Stimulated activated CD8-positive, alpha-beta memory T cell treated with anti-CD3 and anti-CD28 coated beads, Interleukin-4, amount 100 ng/mL, for 4 hours (primary cell): ENCODE measurements around the gene DDA1.
"Not testable (repeated sequence)": the region's sequence is repeated elsewhere in the genome, so short reads cannot be mapped to it uniquely, and the experiment has no call there.

Experiments used
- DNase-seq, 2 donors: peaks; one replicate each; pipeline ENCODE4 v3.0.0-alpha.2; 2020; ENCODE audit warnings: low read depth in 2 of 2, low spot score in 1 of 2

DDA1 gene

DNA sequence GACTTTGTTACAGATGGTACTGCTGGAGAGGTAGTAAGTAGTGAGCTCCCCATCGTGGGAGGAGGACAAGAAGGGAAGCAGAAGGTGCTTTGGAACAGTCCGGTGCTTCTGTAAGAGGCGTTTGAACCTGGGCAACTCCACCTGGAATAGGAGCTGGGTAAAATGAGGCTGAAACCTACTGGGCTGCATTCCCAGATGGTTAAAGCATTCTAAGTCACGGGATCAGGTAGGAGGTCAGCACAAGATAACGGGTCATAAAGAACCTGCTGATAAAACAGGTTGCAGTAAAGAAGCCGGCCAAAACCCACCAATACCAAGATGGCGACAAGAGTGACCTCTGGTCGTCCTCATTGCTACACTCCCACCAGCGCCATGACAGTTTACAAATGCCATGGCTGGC lies 22.6 kb upstream of the DDA1 start:
- no peak for DNase-seq

DNA sequence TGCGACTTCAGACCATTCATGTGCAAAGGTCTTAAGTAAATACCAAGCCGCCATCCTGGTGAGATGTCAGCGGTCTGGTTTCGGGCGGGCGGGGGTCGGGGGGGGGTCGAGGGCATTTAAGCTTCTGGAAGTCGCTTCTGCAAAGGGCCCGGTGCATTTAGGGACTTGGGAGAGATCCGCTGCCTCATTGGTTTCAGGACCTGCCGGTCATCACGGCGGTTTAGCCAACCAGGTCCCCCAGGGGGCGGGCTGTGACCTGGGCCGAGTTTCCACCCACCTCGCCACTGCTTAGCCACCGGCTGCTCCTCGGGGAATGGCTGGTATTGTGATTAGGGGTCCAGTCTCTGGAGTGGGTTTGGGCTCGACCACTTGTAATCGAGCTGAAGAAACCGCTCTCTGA lies 19.9 kb upstream of the DDA1 start:
- DNase-seq = no peak

DNA sequence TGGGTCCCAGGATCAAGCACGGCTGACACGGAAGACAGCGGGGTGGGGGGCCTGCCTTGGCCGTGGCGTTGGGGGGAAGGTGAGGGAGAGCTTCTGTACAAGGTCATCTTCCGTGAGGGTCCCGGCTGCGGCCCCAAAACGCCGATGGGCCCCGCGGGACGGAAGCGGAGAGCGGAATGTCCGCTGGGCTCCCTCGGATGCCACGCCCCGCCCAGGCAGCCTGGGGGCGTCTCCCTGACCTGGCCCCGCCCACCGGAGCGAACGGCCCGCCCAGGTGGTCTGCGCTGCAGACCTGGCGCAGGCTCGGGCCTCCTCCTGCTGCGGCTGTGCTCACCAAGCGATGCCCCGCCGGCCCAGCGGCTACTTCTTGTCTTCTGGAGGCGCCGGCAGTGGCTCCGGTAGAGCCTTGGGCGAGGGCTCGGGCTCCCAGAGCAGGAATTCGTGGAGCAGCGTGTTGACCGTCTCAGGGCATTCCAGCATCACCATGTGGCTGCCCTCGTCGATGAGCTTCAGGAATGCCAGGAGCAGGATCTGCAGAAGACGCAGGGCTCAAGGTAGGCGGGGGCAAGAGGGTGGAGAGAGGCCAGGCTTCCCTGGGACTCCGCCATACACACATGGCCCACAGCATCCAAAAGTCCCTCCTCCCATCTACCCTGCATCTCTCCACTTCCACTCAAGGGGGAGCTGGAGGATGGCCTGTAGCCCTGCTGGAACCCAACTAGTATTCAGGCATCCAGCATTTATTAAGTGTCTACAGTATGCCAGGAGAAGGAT lies 16.9 kb upstream of the DDA1 start:
- DNase-seq = peak in 1 of 2 donors; percentile 41

DNA sequence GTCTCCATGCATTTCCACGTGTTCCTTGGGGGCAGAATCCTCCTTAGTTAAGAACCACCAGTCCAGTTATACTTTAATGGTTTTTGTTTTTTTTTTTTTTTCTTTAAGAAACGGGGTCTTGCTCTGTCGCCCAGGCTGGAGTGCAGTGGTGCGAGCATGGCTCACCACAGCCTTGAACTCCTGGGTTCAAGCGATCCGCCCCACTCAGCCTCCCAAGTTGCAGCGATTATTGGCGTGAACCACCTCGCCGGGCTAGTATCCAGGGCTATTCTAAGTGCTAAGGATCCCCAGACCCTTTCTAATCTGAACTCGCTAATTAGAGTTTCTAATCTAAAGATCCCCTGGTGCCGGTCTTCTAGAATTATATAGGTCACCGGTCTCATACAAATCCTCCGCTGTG lies 15.8 kb upstream of the DDA1 start:
- DNase-seq = no peak

DNA sequence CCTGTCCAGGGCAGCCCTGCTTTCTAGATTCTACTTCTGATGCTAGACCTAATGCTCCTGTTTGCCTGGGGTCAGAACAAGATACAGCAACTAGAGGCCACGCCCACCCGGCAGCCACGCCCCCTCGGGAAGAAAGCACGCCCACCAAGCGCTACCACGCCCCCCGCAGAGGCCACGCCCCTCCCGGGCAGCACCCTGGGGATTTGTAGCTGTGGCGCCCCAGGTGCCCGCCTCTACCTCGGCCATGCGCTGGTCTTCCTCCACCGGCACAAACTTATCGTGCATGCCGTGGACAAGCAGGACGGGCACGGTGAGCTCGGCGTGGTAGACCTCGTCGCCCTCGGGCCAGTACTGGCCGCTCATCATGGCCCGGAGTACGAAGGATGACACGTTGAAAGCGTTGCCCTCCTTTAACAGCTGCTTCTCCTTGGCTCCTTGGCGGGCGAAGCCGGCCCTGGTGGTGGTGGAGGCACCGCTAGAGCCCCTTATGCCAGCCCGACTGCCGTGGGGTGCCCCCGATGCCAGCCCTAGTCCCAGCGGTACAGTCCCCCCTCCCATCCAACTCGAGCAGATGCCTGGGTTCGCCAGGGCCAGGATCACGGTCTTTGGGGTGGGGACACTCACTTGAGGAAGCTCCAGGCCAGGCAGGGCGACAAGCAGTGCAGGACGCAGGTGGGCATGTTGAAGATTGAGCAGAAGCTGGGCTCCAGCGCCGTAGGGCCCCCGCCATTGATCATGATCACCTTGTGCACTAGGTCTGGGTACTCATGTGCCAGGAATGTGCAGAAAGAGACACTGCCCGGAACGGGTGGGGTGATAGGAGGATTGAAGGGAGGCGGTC lies 15.1 kb upstream of the DDA1 start:
- DNase-seq = no peak

DNA sequence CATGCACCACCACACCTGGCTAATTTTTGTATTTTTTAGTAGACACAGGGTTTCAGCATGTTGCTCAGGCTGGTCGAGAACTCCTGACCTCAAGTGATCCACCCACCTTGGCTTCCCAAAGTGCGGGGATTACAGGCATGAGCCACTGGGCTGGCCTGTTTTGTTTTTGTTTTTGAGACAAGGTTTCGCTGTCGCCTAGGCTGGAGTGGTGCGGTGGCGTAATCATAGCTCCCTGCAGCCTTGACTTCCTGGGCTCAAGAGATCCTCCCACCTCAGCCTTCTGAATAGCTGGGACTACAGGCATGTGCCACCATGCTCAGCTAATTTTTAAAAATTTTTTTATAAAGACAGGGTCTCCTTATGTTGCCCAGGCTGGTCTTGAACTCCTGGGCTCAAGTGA lies 13.8 kb upstream of the DDA1 start:
- DNase-seq = not testable (repeated sequence)

DNA sequence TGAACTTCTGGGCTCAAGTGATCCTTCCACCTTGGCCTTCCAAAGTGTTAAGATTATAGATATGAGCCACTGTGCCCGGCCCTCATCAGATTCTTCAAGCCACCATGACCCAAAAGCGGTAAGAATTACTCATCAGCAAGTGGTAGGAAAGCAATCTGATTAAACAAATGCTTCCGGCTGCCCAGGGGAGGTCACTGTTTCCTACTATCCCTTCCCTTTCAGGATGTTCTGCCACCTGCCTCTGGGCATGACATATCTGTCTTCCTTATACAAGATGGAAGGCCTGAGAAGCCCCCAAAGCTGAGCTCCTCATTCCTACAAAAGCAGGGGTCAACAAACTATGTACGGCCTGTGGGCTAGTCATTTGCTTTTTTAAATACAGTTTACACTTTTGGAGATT lies 13.1 kb upstream of the DDA1 start:
- DNase-seq = no peak

DNA sequence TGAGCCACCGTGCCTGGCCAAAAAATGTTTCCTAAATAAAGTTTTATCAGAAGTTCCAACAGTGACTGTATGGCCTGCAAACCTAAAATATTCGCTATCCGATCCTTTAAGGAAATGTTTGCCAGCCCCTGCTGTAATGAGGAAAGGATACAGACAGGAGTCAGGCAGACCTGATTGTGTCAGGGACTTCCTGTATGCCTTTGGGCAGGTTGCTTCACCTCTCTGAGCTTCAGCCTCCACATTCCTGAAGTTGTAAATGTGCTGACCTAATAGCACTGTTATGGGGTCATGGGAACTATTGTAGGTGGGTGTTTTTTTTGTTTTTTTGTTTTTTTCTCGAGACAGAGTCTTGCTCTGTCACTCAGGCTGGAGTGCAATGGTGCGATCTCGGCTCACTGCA lies 12.4 kb upstream of the DDA1 start:
- DNase-seq = no peak

DNA sequence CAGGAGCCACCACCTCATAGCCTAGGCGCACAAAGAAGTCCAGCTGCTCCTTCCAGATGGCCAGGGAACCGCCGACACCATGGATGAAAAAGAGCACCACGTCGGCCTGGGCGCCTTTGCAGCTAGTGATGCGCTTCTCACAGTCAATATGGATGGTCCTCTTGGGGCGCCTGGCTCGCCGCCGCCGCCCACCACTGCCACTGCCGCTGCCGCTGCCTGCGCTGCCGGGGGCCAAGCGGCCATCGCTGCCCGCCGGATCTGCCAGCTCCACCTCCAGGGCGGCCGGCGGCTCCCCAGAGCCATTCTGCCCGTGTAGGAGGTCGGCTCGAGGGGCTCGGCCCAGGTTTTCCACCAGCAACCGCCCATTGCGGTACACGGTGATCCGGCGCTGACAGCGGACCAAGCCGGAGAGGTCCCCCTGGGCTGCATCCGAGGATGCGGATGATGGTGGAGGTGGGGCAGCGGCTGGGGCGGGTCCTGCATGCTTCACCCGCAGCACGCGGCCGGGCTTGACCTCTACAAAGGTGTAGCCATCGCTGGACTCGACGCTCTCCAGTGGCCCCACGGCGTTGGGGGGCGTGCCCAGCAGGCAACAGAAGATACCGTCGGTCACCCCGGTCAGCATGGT lies 8.3 kb upstream of the DDA1 start:
- DNase-seq = no peak

DNA sequence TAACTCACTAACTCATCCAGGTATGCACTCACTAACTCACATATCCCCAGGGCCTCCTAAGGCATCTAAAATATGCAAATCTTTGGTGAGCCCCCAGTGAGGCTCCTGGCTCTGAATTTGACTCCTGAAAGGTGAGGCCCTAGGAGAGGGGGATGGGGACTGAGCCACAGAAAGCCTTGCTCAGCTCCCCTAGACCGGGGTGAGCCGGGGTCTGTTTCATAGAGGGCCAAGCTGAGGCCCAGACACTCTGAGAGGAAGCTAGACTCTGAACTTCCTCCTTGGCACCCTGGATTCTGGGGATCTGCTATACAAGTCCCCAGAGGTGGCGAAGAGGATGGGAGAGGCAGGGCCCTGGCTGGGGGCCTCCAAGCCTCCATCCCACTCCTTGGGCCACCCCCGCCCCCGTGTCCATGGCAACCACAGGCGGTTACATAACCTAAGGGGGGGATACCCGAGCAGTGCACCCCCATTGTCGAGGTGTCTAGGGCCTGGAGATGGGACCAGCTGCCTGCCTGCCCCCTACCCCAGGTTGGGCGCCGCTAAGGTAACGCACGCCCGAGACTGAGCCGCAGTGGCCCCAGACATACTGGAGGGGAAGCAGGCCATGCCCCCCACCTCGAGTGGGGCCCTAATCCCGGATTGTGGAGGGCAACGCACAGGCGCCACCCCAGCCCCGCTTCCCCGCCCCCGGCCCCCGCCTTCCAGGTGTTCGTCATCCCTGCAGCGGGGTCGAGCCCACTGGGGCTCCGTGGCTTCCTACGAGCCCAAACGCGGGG lies 6.8 kb upstream of the DDA1 start:
- no peak for DNase-seq

DNA sequence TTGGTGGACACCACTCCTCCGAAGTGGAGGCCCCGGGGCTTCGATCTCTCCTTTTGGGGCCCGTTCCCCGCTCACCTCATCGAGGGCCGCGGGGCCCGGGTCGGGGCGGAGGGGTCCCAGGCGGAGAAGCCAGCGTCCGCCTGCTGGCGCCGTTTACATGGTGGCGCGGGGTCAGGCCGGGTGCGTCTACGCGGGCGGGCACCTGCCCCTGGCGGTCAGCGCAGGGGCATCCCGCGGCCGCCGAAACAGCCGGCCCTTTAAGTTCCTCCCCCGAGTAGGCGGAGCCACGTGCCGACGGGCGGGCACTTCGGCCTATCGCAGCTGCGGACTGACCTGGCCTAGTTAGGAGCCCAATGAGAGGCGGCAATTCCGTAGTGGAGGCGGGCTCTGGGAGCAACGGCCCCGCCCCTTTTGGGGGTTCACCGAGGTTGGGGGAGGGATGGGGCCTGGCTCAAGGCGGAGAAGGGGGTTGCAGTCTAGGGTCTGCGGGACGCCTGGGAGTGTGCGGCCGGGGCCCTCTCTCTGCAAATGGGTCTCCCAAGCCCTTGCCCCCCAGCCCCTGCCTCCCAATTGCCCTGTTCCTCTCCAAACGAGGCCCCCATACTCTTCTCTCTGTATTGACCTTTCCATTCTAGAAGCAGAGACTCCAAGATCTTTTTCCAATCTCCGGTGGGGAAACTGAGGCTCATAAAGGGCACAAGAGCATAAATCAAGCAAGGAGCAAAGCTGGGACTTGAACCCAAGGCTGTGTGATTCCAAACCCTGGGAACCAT lies 6.0 kb upstream of the DDA1 start, which contains the start of gene ABHD8:
Gene ABHD8 (minus strand): TSS at position 259 of the 773 bp plus-strand sequence. CDS start 1,809 bp downstream, outside the sequence.
- DNase-seq = peak; percentile 82 to 85

DNA sequence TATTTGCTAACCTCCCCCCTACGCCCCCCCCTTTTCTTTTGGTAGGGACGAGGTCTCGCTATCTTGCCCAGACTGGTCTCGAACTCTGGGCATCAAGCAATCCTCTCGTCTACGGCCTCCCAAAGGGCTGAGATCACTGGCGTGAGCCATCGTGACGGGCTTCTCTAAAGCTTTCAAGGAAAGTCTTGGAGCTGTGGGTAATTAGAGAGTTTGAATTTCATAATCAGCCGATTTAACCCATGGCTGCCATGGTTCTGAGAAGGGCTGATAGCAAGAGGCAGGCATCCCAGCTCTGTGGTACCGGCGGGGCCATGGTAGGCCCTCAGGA lies 5.5 kb upstream of the DDA1 start:
- no peak for DNase-seq

DNA sequence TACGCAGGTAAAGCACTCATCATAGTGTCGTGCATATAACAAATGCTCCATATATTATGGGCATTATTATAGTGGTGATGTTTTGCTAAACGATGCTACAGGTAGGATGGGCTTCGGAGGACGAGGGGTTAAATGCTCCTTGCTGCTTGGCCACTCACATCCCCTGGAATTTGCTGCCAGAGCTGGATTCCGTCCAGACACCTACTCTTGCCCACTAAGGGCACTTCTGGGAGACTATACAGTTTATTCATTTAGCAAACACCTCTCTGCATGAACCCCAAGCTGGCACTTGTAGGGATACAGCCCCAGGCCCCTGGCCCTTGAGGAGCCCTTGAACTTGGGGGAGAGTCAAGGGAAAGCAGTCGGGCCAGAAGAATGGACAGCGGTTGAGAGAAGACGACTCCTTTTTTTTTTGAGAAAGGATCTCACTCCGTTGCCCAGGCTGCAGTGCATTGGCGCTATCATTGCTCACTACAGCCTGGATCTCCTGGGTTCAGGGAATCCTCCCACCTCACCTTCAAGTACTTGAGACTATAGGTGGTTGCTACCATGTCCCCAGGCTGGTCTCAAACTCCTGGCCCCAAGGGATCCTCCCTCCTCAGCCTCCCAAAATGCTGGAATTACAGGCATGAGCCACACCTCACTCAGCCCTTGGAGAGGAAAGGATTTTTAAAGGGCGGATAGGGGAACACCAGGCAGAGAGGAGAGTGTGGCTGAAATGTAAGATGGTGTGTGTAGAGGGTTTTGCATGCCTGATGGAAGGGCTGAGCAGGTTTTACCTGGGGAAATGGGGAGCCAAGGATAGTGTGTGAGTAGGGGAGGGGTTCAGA lies 4.8 kb upstream of the DDA1 start:
- DNase-seq = no peak

DNA sequence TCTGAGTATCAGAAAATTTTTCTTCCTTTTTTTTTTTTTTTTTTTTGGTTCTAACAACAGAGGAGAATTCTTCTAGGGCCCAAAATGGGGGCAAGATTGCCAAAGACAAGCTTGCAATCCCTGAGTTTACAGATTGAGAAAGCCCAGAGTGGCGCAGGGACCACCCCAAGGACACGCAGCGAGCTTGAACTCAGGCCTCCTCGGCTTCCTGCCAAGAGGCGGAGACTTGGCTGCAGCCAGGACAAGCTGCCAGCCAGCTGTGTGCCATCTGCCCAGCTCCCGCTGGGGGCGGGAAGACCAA lies 4.2 kb upstream of the DDA1 start:
- DNase-seq = no peak

DNA sequence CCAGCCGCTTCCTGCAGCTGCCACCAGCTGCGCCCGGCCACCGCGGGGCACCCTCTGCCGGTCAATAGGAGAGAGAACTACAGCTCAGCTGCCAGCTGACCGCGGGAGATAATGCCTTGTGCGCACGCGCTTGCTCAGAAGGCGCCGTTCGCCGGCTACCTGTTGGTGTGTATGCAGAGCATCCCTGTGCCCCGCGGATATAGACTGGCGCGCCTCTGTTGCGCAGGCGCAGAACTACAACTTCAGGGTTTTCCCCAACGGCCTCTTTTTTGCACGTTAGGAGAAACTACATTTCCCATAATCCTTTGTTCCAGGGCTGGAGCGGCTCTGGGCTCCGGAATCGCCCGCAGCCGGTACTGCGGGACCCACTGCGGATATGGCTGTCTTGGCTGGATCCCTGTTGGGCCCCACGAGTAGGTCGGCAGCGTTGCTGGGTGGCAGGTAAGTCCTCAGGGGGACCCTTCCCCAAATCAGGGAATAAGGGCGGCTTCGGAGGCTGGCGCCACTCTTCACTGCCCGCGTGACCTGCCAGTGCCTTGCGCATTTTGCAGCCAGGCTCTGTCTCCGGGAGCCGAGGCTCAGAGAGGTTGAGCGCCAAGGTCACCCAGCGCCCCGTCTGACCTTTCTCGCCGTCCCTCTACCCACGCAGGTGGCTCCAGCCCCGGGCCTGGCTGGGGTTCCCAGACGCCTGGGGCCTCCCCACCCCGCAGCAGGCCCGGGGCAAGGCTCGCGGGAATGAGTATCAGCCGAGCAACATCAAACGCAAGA lies 3.7 kb upstream of the DDA1 start, which contains the start of gene MRPL34:
Gene MRPL34 (plus strand): TSS at position 356 of the 768 bp plus-strand sequence. CDS start 21 bp downstream, at position 377.
- DNase-seq = peak; percentile 82 to 92

DNA sequence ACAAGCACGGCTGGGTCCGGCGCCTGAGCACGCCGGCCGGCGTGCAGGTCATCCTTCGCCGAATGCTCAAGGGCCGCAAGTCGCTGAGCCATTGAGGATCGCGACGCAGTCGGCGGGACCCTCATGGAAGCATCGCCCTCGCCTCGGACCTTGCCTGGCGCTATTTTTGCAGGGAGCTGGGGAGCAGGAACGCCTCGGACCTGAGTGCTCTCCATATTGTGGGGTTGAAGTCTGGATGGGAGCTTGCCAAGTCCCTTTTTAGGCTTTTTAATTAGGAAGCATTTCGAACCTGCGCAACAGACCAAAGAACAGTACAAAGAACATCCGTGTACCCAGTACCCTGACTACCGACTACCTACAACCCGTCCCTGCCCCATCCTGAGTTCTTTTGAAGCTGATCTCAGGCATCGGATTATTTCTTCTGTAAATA lies 3.1 kb upstream of the DDA1 start:
- DNase-seq = no peak

DNA sequence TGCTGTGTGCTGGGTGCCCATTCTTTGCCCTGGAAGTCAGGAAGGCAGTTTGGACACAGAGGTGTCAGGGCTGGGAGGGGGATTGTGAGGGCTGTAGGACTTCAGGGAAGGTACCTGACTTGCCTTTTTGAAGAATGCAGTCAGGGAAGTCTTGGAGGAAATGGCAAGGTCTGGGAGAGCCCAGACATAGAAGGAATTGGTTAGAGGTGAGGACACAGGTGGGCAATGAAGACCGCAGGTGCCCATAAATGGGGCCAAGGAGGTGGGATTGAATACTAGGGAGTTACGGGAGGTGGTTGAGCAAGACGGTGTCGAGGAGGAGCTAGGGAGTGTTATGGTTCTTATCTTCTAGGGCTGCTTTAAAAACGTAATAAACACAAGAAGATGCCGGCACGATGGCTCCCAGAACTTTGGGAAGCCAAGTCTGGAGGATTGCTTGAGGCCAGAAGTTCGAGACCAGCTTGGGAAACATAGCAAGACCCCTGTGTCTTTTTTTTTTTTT lies 1.4 kb upstream of the DDA1 start:
- no peak for DNase-seq

DNA sequence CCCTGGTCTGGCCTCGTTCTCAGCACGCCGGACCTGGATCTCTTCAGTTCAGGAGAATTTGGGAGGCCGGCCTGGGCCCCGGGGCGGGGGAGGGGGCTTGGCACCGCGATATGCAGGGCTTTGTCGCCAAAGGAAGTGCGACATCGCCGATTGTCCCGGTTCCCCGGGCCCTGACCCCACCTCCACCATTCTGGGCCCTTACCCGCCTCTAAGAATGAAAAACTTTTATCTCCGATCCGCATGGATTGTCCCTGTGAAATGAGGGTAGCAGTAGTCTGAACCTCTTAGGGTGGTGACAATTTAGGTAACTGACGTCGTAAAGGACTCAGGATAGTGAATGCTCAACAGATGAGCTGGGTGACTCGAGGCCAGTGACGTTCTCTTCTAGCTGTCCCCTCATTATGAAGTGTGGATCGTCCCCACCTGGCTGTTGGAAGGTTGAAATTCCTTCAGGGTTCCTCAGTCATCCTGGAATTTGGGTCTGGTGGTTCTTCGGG lies 650 bp downstream of the DDA1 start:
- DNase-seq = no peak
